Raji (cell line): ENCODE data around the gene ZFAND6.

Experiments
- POLR2A ChIP-seq: IDR thresholded peaks from 2 replicates; pipeline ENCODE4 v1.6.1; 2011; ENCODE audit warnings: low read depth, low read length, control low read depth; ENCODE audit not compliant: insufficient read depth

Gene ZFAND6

DNA sequence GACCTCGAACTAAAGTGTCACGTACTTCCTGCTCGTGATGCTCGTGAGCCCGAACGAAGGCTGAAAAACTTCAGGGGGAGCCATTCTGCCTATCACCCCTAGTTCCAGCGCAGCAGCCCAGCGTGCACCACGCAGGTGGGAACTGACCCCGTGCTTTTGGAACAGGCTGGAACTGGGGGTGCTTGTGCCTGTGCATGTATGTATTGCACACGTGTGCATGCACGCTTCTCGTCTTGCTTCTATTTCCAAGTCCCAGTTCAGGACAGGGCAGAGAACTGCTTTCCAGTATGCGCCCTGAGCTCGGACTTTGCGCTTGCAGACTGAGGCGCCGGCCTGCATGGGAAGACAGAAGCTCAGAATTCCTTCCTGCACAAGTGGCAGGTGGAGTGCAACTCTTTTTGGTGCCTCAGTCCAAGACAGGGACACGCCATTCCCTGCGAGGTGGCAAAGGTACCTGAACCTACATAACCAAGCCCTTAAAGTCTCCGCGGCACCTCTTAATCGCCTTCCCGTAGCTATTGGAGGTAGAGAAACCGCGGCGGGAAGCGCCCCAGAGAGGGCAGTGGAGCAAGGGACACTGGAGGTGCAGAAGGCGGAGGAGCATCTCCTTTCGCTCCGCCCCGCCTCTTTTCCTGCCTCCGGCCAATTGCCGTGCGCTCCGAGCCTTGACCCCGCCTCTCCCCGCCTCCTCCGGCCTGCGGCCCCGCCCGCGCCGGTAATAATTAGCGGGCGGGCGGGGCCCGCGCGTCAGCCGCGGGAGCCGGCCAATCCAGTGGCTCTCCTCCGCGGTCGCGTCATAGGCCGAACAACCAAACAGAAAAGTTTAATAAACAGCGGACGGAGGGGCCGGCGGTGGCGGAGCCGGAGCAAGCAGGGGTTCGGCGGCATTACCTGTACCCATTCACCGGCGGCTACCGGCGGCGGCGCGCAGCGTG lies at the start of gene ZFAND6:
Gene ZFAND6, plus strand, starts transcription at position 826 of the 935 bp plus-strand sequence. CDS start 60,669 bp downstream, outside the sequence.
- peak; percentile 92 for TF ChIP-seq POLR2A

DNA sequence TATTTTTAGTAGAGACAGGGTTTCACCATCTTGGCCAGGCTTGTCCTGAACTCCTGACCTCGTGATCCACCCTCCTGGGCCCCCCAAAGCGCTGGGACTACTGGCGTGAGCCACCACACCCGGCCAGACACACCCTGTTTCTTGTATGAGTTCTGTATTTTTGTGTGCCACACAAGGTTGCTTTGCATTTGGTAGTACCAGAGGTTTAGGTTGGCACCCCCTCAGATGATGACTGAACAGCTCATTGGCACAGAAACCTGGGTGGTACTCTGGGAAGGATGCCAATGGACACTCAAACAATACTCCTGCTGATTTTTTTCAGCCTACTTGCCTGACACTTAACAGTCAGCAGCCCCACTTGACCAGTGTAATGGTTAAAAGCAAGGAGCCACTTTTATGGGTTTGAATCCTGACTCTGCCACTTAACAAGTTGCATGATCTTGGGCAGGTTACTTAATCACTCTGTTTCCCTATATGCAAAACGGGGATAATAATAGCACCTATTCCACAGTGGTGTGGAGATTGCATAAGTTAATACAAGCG lies 49.3 kb upstream of the ZFAND6 start:
- TF ChIP-seq POLR2A = no peak

DNA sequence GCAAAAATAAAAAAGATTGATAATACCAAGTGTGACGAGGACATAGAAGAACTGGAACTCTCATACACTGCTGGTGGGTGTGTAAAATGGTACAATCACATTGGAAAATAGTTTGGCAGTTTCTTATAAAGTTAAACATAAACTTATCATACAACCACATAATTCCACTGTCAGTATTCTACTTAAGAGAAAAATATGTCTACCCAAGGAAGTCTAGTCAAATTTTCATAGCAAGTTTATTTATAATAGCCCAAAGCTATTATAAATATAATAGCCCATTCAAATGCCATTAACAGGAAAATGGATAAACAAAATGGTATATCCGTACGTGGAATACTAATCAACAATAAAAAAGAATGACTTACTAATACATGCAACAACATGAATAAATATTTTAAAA lies 47.9 kb upstream of the ZFAND6 start:
- no peak for TF ChIP-seq POLR2A

DNA sequence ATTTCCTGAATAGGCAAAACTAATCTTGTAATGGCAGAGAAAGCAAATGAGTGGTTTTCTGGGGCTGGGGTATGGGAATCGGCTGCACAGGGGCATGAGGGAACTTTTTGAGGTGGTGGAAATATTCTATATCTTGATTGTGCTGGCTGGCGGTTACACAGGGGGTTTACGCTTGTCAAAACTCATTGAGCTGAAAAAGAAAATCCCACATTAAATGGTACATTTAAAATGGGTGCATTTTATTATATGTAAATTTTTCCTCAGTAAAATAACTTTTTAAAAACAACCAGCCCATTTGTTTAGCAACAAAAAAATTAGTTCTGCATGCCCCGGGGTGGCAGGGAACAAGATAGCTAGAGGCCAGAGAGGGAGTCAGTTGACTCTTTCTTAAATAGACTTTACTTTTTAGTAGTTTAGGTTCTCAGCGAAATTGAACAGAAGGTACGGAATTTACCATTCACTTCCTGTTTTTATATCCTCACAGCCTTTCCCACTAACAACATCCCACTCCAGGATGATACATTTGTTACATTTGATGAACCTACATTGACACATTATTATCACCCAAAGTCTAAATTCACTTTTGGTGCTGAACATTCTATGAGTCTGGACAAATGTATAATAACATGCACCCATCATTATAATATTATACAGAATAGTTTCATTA lies 47.3 kb upstream of the ZFAND6 start:
- no peak for TF ChIP-seq POLR2A

DNA sequence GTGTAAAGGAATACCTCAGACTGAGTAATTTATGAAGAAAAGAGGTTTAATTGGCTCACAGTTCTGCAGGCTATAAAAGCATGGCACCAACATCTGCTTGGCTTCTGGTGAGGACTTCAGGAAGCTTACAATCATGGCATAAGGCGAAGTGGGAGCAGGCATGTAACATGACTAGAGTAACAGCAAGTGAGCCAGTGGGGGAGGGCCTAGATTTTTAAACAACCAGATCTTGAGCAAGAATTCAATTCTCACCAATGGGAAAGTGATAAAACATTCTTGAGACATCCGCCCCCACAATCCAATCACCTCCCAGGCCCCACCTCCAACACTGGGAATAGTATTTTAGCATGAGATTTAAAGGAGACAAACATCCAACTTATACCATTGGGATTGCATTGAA lies 44.3 kb upstream of the ZFAND6 start:
- TF ChIP-seq POLR2A = no peak

DNA sequence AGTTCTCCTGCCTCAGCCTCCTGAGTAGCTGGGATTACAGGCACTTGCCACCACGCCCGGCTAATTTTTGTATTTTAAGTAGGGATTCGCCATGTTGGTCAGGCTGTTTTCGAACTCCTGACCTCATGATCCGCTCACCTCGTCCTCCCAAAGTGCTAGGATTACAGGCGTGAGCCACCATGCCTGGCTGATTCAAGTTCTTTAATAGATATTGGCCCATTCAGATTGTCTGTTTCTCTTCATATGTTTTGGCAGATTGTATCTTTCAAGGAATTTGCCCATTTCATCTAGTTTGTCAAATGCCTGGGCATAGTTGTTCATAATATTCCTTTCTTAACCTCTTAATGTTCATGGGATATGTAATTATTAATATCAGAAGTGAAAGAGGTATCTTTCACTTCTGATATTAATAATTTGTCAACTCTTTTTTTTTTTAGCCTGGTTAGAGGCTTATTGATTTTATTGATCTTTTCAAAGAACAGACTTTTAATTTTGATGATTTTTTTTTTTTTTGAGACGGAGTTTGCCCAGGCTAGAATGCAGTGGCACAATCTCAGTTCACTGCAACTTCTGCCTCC lies 40.2 kb upstream of the ZFAND6 start:
- TF ChIP-seq POLR2A = no peak

DNA sequence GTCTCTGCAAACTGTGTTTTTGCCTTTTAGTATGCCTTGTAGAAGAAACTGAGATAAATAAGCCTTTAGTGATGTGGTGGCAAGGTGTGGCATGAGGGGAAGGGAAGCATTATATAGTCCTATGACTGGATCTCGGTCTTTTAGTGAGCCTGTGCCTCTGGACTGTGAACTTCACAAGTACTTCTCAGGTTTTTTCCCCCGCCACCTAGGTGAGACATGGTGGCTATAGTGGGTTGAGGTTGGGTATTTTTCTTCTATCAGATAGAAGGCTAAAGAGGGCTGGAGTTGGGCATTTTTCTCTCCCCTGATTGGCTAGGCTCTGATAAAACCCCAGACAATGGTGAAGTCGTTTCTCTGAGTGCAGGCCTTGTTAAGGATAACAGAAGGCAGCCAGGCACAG lies 38.7 kb upstream of the ZFAND6 start:
- no peak for TF ChIP-seq POLR2A

DNA sequence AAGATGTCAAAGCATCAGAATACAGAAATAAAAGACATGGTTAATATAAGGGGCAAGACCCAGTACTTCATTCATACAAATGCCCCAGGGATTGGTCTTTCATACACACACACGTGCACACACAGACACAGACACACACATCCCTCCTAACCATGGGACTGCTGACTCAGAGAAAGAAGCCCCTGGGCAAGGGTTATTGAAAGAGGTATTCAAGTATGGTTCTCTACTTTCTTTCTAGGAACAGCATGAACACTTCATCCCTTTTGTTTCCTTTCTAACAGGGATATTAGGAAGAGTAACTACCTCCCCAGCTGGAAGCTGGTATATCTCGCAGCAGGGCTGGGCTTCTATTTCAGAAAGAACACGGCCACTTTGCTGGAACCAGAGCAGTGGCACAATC lies 33.2 kb upstream of the ZFAND6 start:
- TF ChIP-seq POLR2A = no peak

DNA sequence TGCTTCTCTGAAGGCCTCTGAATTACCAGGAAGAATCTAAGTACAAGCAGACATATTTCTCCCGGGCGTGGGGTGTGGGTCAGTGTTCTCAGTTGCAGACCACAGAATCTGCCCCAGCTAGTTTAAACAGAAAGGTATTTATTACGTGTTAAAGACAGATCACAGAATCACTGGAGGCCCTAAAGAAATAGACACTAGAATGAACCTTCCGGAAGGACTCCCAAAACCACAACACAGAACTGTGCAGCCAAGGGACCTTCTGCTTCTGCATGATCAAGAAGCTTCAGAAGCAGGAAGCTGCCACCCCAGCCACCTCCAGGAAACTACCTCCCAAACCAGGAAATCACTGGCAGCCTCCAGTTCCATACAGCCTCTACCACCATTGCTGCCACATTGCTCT lies 32.7 kb upstream of the ZFAND6 start:
- TF ChIP-seq POLR2A = no peak

DNA sequence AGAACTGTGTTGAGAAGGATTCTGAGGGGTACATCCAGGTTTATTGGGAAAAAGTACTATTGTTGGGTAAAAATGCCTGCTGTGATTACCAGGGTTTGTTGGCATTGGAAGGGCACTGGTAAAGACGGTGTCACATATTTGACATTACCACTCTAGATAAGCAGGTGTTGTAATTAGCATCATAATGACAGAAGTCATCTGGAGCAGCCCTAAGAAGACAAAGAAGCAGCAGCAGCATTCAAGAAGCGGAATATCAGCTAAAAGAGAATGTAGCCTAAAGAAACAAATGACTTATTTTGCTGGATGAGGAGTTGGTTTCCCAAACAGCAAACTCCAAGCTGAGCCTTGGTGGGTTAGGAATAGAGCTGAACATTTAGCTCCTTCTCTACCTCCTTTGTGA lies 30.5 kb upstream of the ZFAND6 start:
- no peak for TF ChIP-seq POLR2A

DNA sequence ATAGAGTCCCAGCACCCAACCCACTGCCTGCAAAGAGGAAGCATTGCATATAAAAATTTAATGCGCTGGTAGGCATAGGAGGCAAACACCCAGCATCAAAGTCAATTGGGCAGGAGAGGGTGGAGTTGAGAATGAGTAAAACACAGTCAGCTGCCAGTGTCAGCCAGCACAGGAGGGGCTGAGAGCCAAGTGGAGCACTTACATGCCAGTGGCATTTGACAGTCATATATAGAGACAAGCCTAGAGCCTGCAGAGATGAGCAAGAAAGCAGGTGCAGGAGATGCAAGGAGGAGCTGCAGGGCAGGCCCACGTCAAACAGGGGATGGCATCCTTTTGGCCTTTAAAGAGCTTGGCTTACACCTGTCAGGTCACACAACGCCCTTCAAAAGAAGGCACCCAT lies 27.6 kb upstream of the ZFAND6 start:
- no peak for TF ChIP-seq POLR2A

DNA sequence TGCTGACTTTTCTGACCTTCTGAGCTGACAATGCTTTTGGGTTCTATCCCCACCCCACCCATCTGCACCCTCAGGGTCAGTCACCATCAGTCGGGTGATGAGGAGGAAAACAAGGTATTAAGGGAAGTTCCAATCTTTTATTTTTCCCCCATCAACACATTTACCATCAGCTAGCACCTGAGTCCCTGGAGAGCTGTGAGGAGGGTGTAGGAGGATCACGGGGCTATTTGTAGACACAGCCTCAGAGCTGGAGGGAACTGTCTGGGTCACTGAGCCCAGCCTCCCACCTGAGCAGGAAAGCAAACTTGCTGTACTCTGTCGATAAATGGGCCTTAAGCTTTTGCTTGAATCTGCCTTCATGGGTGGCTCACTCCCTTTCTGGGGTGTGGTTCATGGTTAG lies 24.8 kb upstream of the ZFAND6 start:
- TF ChIP-seq POLR2A = no peak

DNA sequence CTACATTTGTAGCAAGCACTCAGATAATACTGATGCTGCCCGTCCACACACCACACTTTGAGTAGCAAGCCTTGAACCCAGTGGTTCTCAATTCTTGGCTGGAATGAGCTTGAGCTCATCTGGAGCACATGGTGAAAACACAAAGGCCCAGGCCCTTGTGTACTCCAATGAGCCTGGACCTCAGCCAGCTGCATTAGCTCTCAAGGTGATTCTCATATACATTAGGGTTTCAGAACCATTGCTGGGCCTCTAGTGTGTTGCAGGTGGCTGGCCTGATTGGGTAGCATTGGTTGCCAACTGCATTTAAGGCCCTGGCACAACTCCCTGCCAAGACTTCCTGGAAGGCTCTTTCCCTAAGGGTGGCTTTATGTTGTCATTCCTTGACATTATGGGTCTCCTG lies 23.4 kb upstream of the ZFAND6 start:
- TF ChIP-seq POLR2A = no peak

DNA sequence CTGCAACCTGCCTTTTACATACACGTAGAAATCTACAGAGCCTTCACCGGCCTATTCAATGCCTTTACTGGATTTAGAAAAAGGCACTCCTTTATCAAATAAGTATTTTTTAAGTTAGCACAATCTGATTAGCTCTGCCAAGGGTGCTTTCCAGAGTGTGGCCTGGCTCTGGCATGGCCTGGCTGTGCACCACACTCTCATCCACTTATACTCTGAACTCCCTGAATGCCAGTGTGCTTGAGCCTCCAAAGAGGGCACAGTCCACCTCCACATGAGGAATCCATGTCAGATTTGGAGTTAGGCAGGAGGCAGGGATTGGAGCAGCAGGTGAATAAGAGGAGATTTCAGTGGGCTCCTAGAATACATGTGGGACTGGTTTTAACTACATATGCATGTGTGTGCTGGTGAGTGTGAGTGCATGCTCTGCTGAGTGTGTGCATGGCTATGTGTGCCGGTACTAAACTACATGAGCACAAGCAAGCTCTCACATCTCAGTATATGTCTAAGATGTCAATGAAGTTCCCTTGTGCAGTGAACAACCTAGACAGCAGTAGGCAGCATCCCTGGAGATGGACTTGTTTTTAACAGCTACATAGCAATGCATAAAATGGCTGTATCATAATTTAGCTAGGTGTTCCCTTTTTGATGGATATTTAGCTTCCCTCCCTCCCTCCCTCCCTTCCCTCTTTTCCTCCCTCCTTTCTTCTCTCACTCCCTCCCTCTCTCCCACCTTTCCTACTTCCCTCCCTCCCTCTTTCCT lies 17.8 kb upstream of the ZFAND6 start:
- TF ChIP-seq POLR2A = no peak

DNA sequence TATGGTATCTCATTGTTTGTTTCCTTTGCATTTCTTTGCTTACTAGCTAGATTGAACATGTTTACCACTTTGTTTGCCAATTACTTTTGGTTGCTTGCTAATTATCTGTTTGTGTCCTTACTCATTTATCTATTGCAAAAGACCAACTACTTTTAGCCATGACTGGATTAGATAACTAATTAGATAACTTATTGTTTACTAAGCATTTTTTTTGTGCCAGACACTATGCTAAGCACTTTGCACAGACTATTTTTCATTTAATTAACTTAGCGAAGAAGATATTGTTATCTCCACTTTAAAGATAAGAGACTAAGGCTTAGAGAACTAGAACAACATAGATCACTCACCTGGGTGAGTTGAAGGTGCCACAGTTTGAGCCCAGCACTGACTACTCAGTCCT lies 16.9 kb upstream of the ZFAND6 start:
- no peak for TF ChIP-seq POLR2A
